Measurements from ENCODE around the gene SLC1A3. TPM values are rescaled to one million over a fixed set of nuclear protein-coding genes. Genes with fewer than 3 reads are reported as not detected.
"Not testable (repeated sequence)": the region's sequence is repeated elsewhere in the genome, so short reads cannot be mapped to it uniquely, and the experiment has no call there.

Gene SLC1A3
- 0.07 TPM in 1 of 2 replicates, not detected in the other for total RNA-seq

GRCh38 chr5:36606428-36607113, at the start of gene SLC1A3:
Gene SLC1A3, plus strand, starts transcription at chr5:36606606. Its CDS starts 1,818 bp downstream, at chr5:36608424.
- no peak for DNase-seq (ENCODE audit: low read depth, low spot score)

GRCh38 chr5:36558641-36559040, 47.8 kb upstream of the SLC1A3 start:
- no peak for DNase-seq (ENCODE audit: low read depth, low spot score)

- DNase-seq (ENCODE audit: low read depth, low spot score): no peak
These were observed 44.8 kb upstream of the SLC1A3 start for GRCh38 chr5:36561601-36562000.

GRCh38 chr5:36569491-36569890, 36.9 kb upstream of the SLC1A3 start:
- DNase-seq (ENCODE audit: low read depth, low spot score): no peak

- no peak for DNase-seq (ENCODE audit: low read depth, low spot score)
These were observed 35.9 kb upstream of the SLC1A3 start for GRCh38 chr5:36570301-36571095.

GRCh38 chr5:36571401-36572042, 34.9 kb upstream of the SLC1A3 start:
- DNase-seq (ENCODE audit: low read depth, low spot score): no peak

GRCh38 chr5:36573438-36573837, 33.0 kb upstream of the SLC1A3 start:
- peak; percentile 15 for DNase-seq (ENCODE audit: low read depth, low spot score)

GRCh38 chr5:36575361-36575781, 31.0 kb upstream of the SLC1A3 start:
- DNase-seq (ENCODE audit: low read depth, low spot score): peak; percentile 57

- DNase-seq (ENCODE audit: low read depth, low spot score): no peak
These were observed 29.7 kb upstream of the SLC1A3 start for GRCh38 chr5:36576721-36577120.

GRCh38 chr5:36579858-36580257, 26.5 kb upstream of the SLC1A3 start:
- not testable (repeated sequence) for DNase-seq (ENCODE audit: low read depth, low spot score)

GRCh38 chr5:36581070-36581469, 25.3 kb upstream of the SLC1A3 start:
- no peak for DNase-seq (ENCODE audit: low read depth, low spot score)

- no peak for DNase-seq (ENCODE audit: low read depth, low spot score)
These were observed 22.2 kb upstream of the SLC1A3 start for GRCh38 chr5:36584009-36584875.

GRCh38 chr5:36585701-36586100, 20.7 kb upstream of the SLC1A3 start:
- DNase-seq (ENCODE audit: low read depth, low spot score): no peak

GRCh38 chr5:36587354-36587753, 19.1 kb upstream of the SLC1A3 start:
- DNase-seq (ENCODE audit: low read depth, low spot score): no peak

- not testable (repeated sequence) for DNase-seq (ENCODE audit: low read depth, low spot score)
These were observed 16.7 kb upstream of the SLC1A3 start for GRCh38 chr5:36589735-36590134.

- DNase-seq (ENCODE audit: low read depth, low spot score): no peak
These were observed 15.7 kb upstream of the SLC1A3 start for GRCh38 chr5:36590513-36591286.

GRCh38 chr5:36593867-36594266, 12.5 kb upstream of the SLC1A3 start:
- DNase-seq (ENCODE audit: low read depth, low spot score): no peak

- DNase-seq (ENCODE audit: low read depth, low spot score): no peak
These were observed 10.2 kb upstream of the SLC1A3 start for GRCh38 chr5:36596247-36596646.

- DNase-seq (ENCODE audit: low read depth, low spot score): no peak
These were observed 9.7 kb upstream of the SLC1A3 start for GRCh38 chr5:36596756-36597155.

- no peak for DNase-seq (ENCODE audit: low read depth, low spot score)
These were observed 8.4 kb upstream of the SLC1A3 start for GRCh38 chr5:36598045-36598444.

Measured in pulmonary artery endothelial cell (primary cell).